HG03196 (cell line): ENCODE measurements around the gene FRRS1L.

ENCODE experiments used
- ATAC-seq: cut with Tn5 transposase; IDR thresholded peaks from one replicate; pipeline ENCODE4 v1.9.1; 2021; ENCODE audit not compliant: unreplicated experiment

Gene FRRS1L

DNA sequence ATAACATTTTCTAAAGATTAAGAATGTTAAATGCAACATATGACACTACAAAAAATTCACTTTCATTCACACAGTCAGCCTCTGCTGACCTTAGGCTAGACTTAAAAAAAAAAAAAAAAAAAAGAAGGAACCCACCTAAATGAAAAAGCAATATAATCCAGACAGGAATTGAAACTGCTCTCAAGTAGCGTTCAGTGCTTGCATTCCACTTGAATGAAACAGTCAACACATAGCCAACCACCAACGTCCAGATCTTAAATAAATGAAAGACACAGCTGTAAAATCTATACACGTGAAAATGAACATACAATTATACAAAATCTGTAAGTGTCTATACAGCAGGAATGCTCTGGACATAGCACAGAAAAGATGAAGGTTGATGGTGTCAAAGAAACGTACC lies 58.7 kb downstream of the FRRS1L start:
- ATAC-seq, result no peak

DNA sequence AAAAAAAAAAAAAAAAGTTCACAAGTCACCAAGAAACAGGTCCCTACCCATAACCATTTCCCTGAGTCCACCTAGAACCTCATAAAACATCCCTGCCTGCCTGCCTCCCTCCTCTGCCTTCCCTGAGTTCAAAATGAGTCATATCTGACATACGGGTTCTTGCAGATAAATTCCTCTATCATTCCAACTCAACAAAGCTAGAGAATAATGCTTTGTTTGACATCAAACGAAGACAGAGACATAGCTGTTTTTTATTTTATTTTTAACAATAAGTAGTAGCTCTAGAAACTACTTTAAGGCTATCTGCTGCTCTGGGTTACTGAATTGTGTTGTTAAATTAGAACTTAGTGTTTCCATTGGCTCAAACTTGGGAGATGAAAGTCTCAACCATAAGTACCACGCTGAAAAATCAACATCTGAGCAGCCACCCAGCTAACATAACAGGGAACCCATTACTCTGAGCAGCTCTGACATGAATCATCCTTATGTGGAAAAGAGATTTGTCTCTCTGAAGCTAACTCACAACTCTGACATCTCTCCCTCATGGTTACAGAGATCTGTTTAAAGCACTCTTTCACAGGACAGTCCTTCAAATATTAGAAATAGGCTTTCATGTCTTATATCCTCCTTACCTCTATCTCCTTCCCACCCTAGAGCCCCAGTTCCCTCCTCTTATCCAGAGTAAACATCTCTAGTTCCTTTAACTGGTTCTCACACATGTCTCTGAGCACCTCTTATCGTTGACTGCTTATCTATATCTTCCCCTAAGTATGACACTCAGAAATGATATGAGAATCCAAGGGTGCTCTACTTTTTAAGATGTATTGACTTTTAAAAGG lies 59.4 kb downstream of the FRRS1L start:
- ATAC-seq, result no peak

DNA sequence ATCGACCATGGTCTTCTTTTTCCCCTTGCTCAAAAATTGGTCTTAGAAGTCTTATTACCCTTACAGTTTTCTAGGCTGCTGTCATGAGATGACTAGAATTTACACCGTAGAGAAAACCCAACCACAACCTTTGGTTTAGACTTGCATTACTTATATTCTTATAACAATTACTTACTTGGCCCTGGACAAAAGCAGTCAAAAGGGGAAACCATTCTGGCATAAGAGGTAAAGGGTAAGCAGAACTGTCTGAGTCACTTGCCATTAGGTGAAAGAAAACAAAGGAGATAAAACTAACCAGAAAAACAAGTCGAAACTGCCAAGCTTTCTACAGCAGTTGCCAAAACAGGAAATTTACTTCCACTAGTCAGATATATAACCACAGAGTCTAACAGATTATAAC lies 65.2 kb downstream of the FRRS1L start:
- peak; percentile 80 for ATAC-seq

DNA sequence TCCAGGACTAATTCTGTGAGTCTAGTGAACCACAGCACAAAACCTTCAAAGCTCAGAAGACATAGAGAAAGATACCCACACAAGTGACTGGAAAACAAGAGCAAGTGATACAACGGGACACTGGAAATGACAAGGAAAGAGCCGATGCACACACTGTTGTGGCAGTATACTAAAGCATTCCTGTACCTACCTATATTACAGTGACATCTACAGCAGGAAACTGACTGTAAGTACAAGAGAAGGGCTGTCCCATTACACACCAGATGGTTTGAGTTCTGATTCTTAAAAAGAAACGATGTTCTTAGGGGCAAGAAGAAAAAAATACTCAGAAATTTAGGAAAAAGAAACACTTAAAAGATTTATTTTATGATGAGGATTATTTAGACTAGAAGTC lies 65.8 kb downstream of the FRRS1L start:
- ATAC-seq, result no peak

DNA sequence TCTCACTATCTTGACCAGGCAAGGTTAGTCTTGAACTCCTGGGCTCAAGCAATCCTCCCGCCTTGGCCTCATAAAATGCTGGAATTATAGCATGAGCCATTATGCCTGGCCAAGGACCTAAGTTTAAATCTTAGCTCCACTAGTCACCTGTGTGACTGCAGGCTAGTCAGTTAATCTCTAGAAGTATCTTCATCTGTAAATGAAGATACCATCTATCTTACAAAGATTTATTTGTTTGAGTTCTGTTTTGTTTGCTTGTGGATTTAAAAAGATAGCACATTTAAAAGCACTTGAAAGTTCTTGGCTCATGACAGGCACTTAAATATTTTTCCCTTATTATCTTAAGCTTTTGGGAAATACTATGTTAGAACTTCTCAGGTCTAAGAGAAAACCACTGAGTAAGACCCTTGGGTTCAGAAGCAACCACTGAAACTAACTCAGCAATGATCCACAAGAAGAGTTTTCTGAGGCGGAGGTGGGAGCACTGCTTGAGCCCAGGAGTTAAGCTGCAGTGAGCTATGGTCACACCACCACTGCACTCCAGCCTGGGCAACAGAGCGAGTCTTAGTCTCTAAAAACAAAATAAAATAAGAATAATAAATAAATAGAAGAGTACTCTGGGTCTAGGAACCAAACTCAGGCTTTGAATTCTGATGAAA lies 66.4 kb downstream of the FRRS1L start:
- no peak for ATAC-seq

DNA sequence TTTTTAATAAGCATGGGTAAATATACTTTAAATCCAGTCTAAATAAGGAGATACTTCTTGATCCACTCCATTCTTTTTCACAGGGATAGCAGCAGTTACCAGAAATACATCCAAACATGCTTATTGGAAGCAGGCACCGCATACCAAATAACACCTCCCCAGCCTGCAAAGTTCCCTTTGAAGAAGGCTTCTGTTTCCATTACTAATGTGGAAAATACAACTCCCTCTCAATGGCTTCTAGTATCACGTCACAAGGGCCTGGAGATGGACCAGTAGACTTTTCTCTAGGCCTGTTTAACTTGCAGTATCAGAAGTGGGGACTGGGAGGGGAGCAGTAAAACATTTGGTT lies 68.1 kb downstream of the FRRS1L start:
- no peak for ATAC-seq

DNA sequence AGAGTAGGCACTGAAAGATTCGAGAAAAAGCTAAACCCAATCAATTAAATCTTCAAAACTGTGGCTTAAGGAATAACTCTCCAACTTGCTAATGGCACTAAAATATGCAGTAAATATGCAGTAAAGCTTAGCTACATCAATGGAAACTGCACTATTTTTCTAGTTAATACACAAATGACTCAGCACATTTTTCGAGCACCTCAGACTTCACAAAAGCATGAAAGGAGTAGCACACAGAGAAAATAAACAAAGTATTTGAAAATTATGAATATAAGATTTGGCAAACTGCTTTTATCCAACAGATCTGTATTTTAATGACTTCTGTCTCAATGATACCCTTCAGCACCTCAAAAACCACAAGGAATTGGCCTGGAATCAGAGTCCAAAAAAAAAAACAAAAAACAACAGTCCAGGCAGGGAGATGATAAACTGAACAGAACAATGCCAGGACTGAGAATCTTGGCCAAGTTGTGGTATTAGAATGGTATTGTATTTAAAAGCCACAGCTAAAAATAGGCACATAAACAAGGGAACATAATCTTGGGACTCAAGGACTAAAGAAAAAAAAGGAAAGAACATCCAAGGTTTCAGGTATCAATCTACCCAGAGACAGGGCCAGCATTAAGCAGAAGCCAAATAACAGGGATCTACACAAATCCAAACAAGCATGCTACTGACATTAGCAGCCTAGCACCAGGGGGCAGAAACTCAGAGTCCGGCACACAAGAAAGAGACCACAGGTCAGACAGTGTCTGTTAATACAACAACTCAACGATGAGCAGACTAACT lies 68.7 kb downstream of the FRRS1L start:
- ATAC-seq, result no peak

DNA sequence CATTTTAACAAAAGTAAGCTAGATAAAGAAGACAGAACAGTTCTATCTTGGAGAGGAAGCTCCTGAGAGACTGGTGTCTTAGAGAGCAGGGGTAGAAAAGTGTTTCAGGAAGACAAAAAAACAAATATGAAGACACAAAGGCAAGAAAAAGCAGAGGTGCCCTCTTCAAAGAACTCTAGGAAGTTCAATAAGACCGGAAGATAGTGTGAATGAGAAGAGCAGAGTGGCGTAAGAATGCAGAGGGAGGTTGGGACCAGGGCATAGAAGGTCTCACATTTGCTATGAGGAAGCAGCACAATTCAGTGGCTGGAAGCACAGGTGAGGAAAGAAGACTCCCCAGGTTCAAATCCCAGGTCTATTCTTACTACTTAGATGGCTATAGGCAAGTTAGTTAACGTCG lies 69.9 kb downstream of the FRRS1L start:
- ATAC-seq, result no peak

DNA sequence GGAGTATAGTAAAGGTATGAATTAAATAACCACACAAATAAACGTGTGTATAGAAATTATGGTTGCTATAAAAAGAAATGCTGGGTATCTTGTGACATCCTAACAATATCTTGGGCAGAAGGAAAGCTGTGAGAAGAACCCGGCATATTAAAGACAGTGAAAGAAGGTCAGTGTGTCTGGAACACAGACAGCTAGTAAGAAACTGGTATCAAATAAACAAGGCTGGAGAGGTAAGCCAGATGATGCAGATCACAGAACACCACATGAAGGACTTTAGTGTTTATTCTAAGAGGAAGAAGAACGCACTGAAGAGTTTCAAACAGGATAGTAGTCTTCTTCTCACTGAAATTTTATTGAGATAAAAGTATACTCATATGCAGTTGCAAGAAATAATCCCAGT lies 71.7 kb downstream of the FRRS1L start:
- no peak for ATAC-seq

DNA sequence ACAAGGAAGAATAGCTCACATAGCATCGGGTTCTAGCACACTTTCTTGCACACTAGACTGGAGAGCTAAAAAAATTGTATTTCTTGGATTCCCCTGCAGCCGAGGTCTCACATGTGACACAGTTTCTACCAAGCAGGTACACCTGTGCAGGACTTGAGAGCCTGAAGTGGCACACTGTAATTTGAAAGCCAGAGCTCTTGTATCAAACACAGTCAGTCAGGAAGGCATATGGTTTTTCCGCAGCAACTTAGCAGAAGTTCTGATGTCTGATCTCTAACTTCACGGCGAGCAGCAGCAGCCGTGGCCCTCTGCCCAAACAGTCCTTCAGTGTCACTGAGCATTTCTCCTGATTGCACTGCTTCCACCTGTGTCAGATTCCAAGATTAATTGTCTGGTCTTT lies 72.8 kb downstream of the FRRS1L start:
- ATAC-seq, result no peak

DNA sequence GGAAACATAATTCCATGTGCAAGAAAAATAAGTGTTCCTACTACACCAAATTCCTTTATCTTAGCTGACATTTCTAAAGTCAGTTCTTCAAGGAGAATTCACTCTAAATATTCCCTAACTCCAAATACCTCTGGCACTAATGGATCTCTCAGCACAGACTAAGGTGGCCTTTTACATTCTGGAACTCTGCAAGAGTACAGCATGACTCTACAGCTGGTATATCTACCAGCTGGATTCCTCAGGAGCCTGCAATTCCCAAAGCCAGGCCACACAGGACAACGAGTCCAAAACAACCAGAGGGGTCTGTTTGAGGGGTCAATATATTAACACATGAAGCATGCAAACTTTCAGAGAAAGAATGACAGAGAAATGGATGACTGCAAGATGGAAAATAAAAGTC lies 74.5 kb downstream of the FRRS1L start:
- ATAC-seq, result no peak

DNA sequence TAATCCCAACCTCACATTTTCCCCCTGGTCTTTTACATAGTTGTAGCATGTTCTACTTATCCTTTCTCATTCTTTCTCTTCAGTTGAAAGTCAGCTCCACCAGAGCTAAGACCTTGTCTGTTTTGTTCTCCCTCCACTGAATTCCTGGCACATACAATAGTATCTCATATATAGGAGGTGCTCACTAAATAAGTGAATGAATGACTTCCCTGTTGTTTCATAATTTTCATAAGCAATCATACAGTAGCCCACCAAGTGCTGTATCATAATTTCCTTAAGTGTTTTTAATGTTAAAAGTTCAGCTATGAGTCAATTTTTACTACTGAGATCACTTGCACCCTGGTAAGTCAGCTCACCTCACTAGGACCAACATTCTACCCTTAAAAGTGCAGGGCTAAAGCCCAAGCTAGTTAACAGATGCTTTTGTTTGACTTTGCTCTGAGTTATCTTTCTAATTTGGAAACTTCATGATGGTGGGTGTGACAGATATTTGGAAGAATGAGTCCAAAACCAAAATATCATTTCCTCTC lies 74.9 kb downstream of the FRRS1L start:
- no peak for ATAC-seq

DNA sequence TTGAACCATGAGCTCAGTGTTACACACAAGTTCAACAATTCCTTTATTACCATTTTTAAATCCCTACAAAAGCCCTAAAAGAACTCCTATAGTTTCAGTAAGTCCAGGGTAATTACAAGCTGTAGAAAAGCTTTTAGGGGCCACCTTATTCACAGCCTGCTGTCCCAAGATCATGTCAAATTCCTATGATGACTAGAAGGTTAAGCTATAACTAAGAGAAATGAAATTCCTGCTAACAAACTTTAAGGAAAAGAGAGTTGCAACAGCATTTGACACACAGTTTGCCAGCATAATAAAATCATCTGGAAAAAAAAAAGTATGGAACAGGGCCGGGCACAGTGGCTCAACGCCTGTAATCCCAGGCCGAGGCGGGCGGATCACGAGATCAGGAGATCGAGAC lies 78.8 kb downstream of the FRRS1L start:
- no peak for ATAC-seq

DNA sequence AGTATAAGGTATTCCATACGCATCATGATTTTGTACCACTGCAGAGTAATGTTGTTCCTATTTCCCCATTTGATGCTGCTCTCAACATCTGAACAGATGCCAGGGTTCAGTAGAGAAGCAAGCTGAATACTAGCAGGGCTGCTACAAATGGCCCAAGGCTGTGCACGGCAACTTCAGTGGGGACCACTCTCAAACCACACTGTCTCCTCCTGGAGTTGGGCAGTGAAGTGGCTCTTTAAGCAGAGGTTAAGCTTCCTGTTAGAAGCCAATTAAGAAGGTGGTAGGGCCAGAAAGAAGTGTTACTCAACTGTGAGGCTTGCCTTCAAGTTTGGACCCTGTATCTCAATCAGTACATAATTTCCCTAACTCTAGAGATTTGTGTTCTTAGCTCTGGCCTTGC lies 79.3 kb downstream of the FRRS1L start:
- ATAC-seq, result no peak

DNA sequence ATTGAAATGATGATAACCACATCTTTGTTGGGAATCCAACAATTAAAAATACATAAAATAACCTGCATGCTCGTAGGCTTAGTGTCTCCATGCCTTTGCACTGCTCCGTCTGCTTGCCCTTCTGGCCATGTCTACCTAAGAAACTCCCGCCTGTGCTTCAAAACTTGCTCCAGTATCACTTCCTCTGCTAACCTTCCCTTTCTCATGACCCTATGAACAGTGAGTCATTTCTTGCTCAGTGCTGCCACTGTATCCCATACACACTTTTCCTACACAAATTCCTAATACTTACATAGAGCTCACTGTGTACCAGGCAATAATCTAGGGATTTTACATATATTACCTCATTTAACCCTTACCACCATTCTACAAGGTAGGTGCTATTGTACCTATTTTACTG lies 80.8 kb downstream of the FRRS1L start:
- no peak for ATAC-seq

DNA sequence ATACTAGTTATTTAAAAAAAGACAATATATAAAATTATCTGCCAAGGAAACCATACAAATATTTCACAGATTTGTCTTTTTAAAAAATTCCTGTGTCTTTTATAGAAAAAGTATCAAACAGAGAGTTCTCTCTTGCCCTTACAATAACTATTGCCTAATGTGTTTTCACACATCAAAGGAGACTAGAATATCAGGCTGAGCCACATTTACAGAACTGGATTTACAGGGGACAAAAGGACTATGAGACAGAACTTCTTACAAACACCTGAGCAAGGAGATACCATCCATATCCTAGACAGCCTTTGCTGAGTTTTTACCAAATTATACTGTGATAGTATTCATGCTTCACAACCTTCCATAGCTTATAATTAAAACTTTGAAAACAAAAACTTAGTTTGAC lies 81.5 kb downstream of the FRRS1L start:
- ATAC-seq, result no peak

DNA sequence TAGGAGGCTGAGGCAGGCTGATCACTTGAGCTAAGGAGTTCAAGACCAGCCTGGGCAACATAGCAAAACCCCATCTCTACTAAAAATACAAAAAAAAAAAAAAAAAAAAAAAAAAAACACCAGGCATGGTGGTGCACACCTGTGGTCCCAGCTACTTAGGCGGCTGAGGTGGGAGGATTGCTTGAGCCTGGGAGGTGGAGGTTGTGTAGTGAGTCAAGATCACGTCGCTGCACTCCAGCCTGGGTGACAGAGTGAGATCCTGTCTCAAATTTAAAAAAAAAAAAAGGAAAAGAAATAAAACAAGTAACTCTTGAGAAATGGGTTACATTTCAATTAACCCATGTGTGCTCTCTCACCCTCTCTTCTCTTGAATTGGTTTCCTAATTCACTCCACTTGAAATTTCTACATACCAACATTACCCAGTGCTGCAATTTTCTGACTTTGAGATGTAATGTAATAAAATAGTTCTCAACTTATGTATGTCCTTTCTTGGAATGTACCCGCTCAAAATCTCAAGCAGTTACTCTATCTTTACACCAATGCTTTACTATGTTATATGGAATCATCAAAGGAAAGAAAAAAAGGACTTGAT lies 83.1 kb downstream of the FRRS1L start:
- no peak for ATAC-seq

DNA sequence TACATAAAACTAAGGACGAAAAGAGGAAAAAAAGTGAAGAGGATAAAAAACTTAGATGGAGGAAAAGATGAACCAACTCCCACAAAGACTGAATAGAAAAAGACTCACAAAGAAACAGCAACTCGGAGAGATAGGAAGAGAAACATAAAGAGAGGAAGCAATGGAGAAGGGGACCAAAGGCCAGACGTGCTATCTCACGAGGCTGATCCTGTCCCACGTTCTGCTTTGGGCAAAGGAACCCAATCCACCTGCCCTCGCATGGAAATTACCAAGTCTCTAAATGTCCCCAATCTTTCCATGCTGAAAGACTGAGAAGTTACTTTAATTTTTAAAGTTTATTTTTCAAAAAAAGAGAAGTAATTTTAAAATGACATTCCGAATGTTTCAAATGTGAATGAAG lies 83.9 kb downstream of the FRRS1L start:
- no peak for ATAC-seq

DNA sequence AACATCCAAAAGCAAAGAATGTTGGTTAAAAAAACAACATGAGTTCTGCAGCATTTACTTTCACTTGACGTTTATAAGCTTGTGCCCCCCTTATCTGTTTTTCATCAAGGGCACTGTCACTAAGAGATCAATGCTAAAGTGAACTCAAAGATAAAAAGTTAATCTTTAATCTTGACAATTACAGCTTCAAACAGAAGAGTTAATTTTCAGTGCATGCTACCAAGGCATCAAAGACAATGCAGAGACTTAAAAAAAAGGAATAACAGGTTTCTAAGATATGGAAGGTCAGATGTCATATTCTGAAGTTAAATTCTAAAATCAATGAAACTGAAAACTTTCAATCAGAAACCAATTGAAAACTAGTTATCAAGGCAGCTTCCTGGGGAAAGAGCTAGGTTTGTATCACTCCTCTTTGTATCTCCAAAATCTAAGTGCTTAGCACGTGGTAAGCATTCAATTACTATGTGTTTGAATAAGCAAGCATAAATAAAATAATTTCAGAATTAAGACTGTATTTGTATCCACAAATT lies 84.9 kb downstream of the FRRS1L start:
- no peak for ATAC-seq
